ENCODE data around the gene TOE1. TPM values are rescaled to one million over a fixed set of nuclear protein-coding genes. Genes with fewer than 3 reads are reported as not detected.

The TOE1 gene
- polyA plus RNA-seq, 3 donors = 11.8 to 14.5 (median 14.4) TPM

GRCh38 chr1:45346473-45346872, 6.5 kb downstream of the TOE1 start:
- DNase-seq (ENCODE audit: extremely low read depth in 1 of 11, low read depth in 9 of 11, low spot score in 4 of 11) = no peak

GRCh38 chr1:45348020-45348419, 8.1 kb downstream of the TOE1 start:
- no peak for DNase-seq (ENCODE audit: extremely low read depth in 1 of 11, low read depth in 9 of 11, low spot score in 4 of 11)

GRCh38 chr1:45348609-45348965, 8.6 kb downstream of the TOE1 start:
- no peak for DNase-seq (ENCODE audit: extremely low read depth in 1 of 11, low read depth in 9 of 11, low spot score in 4 of 11)

- DNase-seq (ENCODE audit: extremely low read depth in 1 of 11, low read depth in 9 of 11, low spot score in 4 of 11) = no peak
Measured at GRCh38 chr1:45348966-45349677, 9.2 kb downstream of the TOE1 start.

- DNase-seq (ENCODE audit: extremely low read depth in 1 of 11, low read depth in 9 of 11, low spot score in 4 of 11) = no peak
Measured at GRCh38 chr1:45351508-45351907, 11.5 kb downstream of the TOE1 start.

- DNase-seq (ENCODE audit: extremely low read depth in 1 of 11, low read depth in 9 of 11, low spot score in 4 of 11) = no peak
Measured at GRCh38 chr1:45353685-45354084, 13.7 kb downstream of the TOE1 start.

- no peak for DNase-seq (ENCODE audit: extremely low read depth in 1 of 11, low read depth in 9 of 11, low spot score in 4 of 11)
Measured at GRCh38 chr1:45354838-45355237, 14.9 kb downstream of the TOE1 start.

- DNase-seq (ENCODE audit: extremely low read depth in 1 of 11, low read depth in 9 of 11, low spot score in 4 of 11) = no peak
Measured at GRCh38 chr1:45355683-45356082, 15.7 kb downstream of the TOE1 start.

- no peak for DNase-seq (ENCODE audit: extremely low read depth in 1 of 11, low read depth in 9 of 11, low spot score in 4 of 11)
Measured at GRCh38 chr1:45356186-45356585, 16.2 kb downstream of the TOE1 start.

- peak in 9 of 11 donors; percentile 6 to 57 (median 45) for DNase-seq (ENCODE audit: extremely low read depth in 1 of 11, low read depth in 9 of 11, low spot score in 4 of 11)
Measured at GRCh38 chr1:45359882-45360513, 20.0 kb downstream of the TOE1 start.

- DNase-seq (ENCODE audit: extremely low read depth in 1 of 11, low read depth in 9 of 11, low spot score in 4 of 11) = peak in 7 of 11 donors; percentile 6 to 43 (median 23)
Measured at GRCh38 chr1:45360981-45361380, 21.0 kb downstream of the TOE1 start.

GRCh38 chr1:45364294-45364693, 24.3 kb downstream of the TOE1 start:
- DNase-seq (ENCODE audit: extremely low read depth in 1 of 11, low read depth in 9 of 11, low spot score in 4 of 11) = no peak

- DNase-seq (ENCODE audit: extremely low read depth in 1 of 11, low read depth in 9 of 11, low spot score in 4 of 11) = no peak
Measured at GRCh38 chr1:45365051-45365450, 25.1 kb downstream of the TOE1 start.

GRCh38 chr1:45370575-45370974, 30.6 kb downstream of the TOE1 start:
- no peak for DNase-seq (ENCODE audit: extremely low read depth in 1 of 11, low read depth in 9 of 11, low spot score in 4 of 11)

GRCh38 chr1:45373573-45373972, 33.6 kb downstream of the TOE1 start:
- no peak for DNase-seq (ENCODE audit: extremely low read depth in 1 of 11, low read depth in 9 of 11, low spot score in 4 of 11)

GRCh38 chr1:45375104-45376090, 35.4 kb downstream of the TOE1 start:
- no peak for DNase-seq (ENCODE audit: extremely low read depth in 1 of 11, low read depth in 9 of 11, low spot score in 4 of 11)

GRCh38 chr1:45378184-45378583, 38.2 kb downstream of the TOE1 start:
- DNase-seq (ENCODE audit: extremely low read depth in 1 of 11, low read depth in 9 of 11, low spot score in 4 of 11) = no peak

- no peak for DNase-seq (ENCODE audit: extremely low read depth in 1 of 11, low read depth in 9 of 11, low spot score in 4 of 11)
Measured at GRCh38 chr1:45379524-45379923, 39.6 kb downstream of the TOE1 start.

- no peak for DNase-seq (ENCODE audit: extremely low read depth in 1 of 11, low read depth in 9 of 11, low spot score in 4 of 11)
Measured at GRCh38 chr1:45380125-45380524, 40.2 kb downstream of the TOE1 start.

- no peak for DNase-seq (ENCODE audit: extremely low read depth in 1 of 11, low read depth in 9 of 11, low spot score in 4 of 11)
Measured at GRCh38 chr1:45380730-45381129, 40.8 kb downstream of the TOE1 start.

Data from renal cortex interstitium (tissue), 11 donors.